ENCODE results near the gene CCR9.

- TF ChIP-seq MYC (IDR thresholded peaks at IDR 0.05; ENCODE audit: low read depth, low read length) (no peak), POLR2A (IDR thresholded peaks at IDR 0.05; ENCODE audit: extremely low read depth, insufficient read length) (no peak), MAX (IDR thresholded peaks at IDR 0.05; ENCODE audit: low read depth, low read length) (no peak), CTCF (IDR thresholded peaks at IDR 0.05; ENCODE audit: low read depth, low read length) (no peak)
Measured at GRCh38 chr3:45887759-45888511, 1.6 kb downstream of the CCR9 start.
